H9 (cell line): ENCODE results near the gene DMXL1. TPM values are rescaled to one million over a fixed set of nuclear protein-coding genes. Genes with fewer than 3 reads are reported as not detected.

Experiments used
- DNase-seq: peaks from one replicate; pipeline ENCODE4 v3.0.0-alpha.2; 2017
- H2AFZ ChIP-seq: one replicate; pipeline ENCODE4 v1.6.1; 2013; ENCODE audit warnings: mild to moderate bottlenecking, low read length, control low read depth, moderate library complexity
- H2AK5ac ChIP-seq: 2 replicates; pipeline ENCODE4 v1.6.1; 2013; ENCODE audit warnings: low read length, control low read depth, mixed read lengths; ENCODE audit not compliant: insufficient read length
- H2BK120ac ChIP-seq: one replicate; pipeline ENCODE4 v1.6.1; 2013; ENCODE audit warnings: low read depth, mild to moderate bottlenecking, low read length, control low read depth, inconsistent platforms; ENCODE audit not compliant: poor library complexity, severe bottlenecking
- H2BK12ac ChIP-seq: 2 replicates; pipeline ENCODE4 v1.6.1; 2013; ENCODE audit warnings: low read length, control low read depth, mixed read lengths, low read depth; ENCODE audit not compliant: insufficient read length
- H2BK15ac ChIP-seq: 2 replicates; pipeline ENCODE4 v1.6.1; 2013; ENCODE audit warnings: low read depth, low read length, control low read depth
- H2BK20ac ChIP-seq: one replicate; pipeline ENCODE4 v1.6.1; 2013; ENCODE audit warnings: low read depth, mild to moderate bottlenecking, low read length, control low read depth, inconsistent platforms; ENCODE audit not compliant: poor library complexity, severe bottlenecking
- H2BK5ac ChIP-seq: 2 replicates; pipeline ENCODE4 v1.6.1; 2013; ENCODE audit warnings: low read length, control low read depth, mixed read lengths; ENCODE audit not compliant: insufficient read length
- H3K14ac ChIP-seq: 2 replicates; pipeline ENCODE4 v1.6.1; 2013; ENCODE audit warnings: low read length, control low read depth; ENCODE audit not compliant: insufficient read depth
- H3K18ac ChIP-seq: 2 replicates; pipeline ENCODE4 v1.6.1; 2013; ENCODE audit warnings: low read depth, mild to moderate bottlenecking, mixed read lengths, low read length, control low read depth; ENCODE audit not compliant: insufficient read length
- H3K23ac ChIP-seq: 2 replicates; pipeline ENCODE4 v1.6.1; 2013; ENCODE audit warnings: low read length, control low read depth, mixed read lengths, low read depth; ENCODE audit not compliant: insufficient read length
- H3K23me2 ChIP-seq: 2 replicates; pipeline ENCODE4 v1.6.1; 2013; ENCODE audit warnings: low read depth, mild to moderate bottlenecking, mixed read lengths, low read length, control low read depth; ENCODE audit not compliant: insufficient read length, poor library complexity, severe bottlenecking
- H3K27ac ChIP-seq: 2 replicates; pipeline ENCODE4 v1.5.1; 2013; ENCODE audit warnings: low read length, control low read depth, mixed read lengths, low read depth; ENCODE audit not compliant: insufficient read length
- H3K27me3 ChIP-seq: 2 replicates; pipeline ENCODE4 v1.6.1; 2013; ENCODE audit warnings: low read length, control low read depth, inconsistent platforms; ENCODE audit not compliant: insufficient read depth
- H3K4ac ChIP-seq: 2 replicates; pipeline ENCODE4 v1.6.1; 2013; ENCODE audit warnings: low read depth, mild to moderate bottlenecking, control low read depth, inconsistent platforms, low read length, moderate library complexity
- H3K4me1 ChIP-seq: 2 replicates; pipeline ENCODE4 v1.6.1; 2013; ENCODE audit warnings: low read length, control low read depth, inconsistent platforms; ENCODE audit not compliant: insufficient read depth
- H3K4me2 ChIP-seq: 2 replicates; pipeline ENCODE4 v1.6.1; 2013; ENCODE audit warnings: low read length, control low read depth, mixed read lengths; ENCODE audit not compliant: insufficient read length, insufficient read depth
- H3K56ac ChIP-seq: 2 replicates; pipeline ENCODE4 v1.6.1; 2013; ENCODE audit warnings: low read depth, mild to moderate bottlenecking, mixed read lengths, low read length, control low read depth; ENCODE audit not compliant: insufficient read length
- H3K79me1 ChIP-seq: 2 replicates; pipeline ENCODE4 v1.6.1; 2013; ENCODE audit warnings: low read depth, mild to moderate bottlenecking, moderate library complexity, low read length, control low read depth, inconsistent platforms; ENCODE audit not compliant: insufficient read depth, poor library complexity, severe bottlenecking
- H3K79me2 ChIP-seq: 2 replicates; pipeline ENCODE4 v1.6.1; 2013; ENCODE audit warnings: low read length, control low read depth, inconsistent platforms; ENCODE audit not compliant: insufficient read depth
- H3K9ac ChIP-seq: 2 replicates; pipeline ENCODE4 v1.6.1; 2013; ENCODE audit warnings: low read length, control low read depth, mixed read lengths; ENCODE audit not compliant: insufficient read length; ENCODE audit errors: extremely low read depth
- H3K9me3 ChIP-seq: one replicate; pipeline ENCODE4 v1.6.1; 2013; ENCODE audit warnings: low read depth, low read length, inconsistent platforms; ENCODE audit not compliant: control insufficient read depth
- H3T11ph ChIP-seq: one replicate; pipeline ENCODE4 v1.6.1; 2013; ENCODE audit warnings: mild to moderate bottlenecking, low read length, control low read depth, inconsistent platforms
- H4K20me1 ChIP-seq: one replicate; pipeline ENCODE4 v1.6.1; 2013; ENCODE audit not compliant: control insufficient read depth, insufficient read length, insufficient read depth
- H4K5ac ChIP-seq: 2 replicates; pipeline ENCODE4 v1.6.1; 2013; ENCODE audit warnings: low read depth, mild to moderate bottlenecking, mixed read lengths, low read length, control low read depth; ENCODE audit not compliant: insufficient read length
- H4K8ac ChIP-seq: replicated peaks from 2 replicates; pipeline ENCODE4 v1.6.1; 2013; ENCODE audit warnings: low read length, control low read depth, mixed read lengths, low read depth; ENCODE audit not compliant: insufficient read length
- H4K91ac ChIP-seq: 2 replicates; pipeline ENCODE4 v1.6.1; 2013; ENCODE audit warnings: low read depth, mild to moderate bottlenecking, moderate library complexity, mixed read lengths, low read length, control low read depth; ENCODE audit not compliant: insufficient read length
- H3K27ac Mint-ChIP-seq, 3 experiments: 2 replicates in 2 of 3; 3 replicates in 1 of 3; pipeline ENCODE4 v1.8.0; 2020 to 2021; ENCODE audit warnings: mixed read lengths in 3 of 3, mild to moderate bottlenecking in 1 of 3, moderate library complexity in 1 of 3
- H3K27me3 Mint-ChIP-seq: 2 replicates; pipeline ENCODE4 v1.8.0; 2021; ENCODE audit warnings: low read depth, mild to moderate bottlenecking, moderate library complexity, mixed read lengths
- H3K36me3 Mint-ChIP-seq, 3 experiments: 2 replicates in 2 of 3; 3 replicates in 1 of 3; pipeline ENCODE4 v1.8.0; 2020 to 2021; ENCODE audit warnings: low read depth in 3 of 3, mixed read lengths in 3 of 3; ENCODE audit not compliant: insufficient read depth in 1 of 3
- H3K4me1 Mint-ChIP-seq, 2 experiments: 2 replicates each; pipeline ENCODE4 v1.8.0; 2020; ENCODE audit warnings: mixed read lengths in 2 of 2
- H3K4me3 Mint-ChIP-seq, 2 experiments: 2 replicates in 1 of 2; 3 replicates in 1 of 2; pipeline ENCODE4 v1.8.0; 2020 to 2021; ENCODE audit warnings: mild to moderate bottlenecking in 2 of 2, mixed read lengths in 2 of 2, moderate library complexity in 1 of 2
- H3K9me3 Mint-ChIP-seq, 2 experiments: 2 replicates in 1 of 2; 3 replicates in 1 of 2; pipeline ENCODE4 v1.8.0; 2020; ENCODE audit warnings: mild to moderate bottlenecking in 2 of 2, mixed read lengths in 2 of 2, moderate library complexity in 1 of 2
- CTCF ChIP-seq: fragments of 200-600 bp; sonication (generic); conservative IDR thresholded peaks from 3 replicates; pipeline ENCODE4 v1.8.0; 2021; ENCODE audit warnings: antibody characterized with exemption, mild to moderate bottlenecking
- WGBS: extraction: QIAGEN DNeasy Blood & Tissue Kit; methylation state at CpG from one replicate; pipeline ENCODE4 v1.1.7; 2013; ENCODE audit warnings: missing lambda C conversion rate, low lambda C conversion rate, mixed read lengths; ENCODE audit not compliant: insufficient read length; ENCODE audit errors: extremely low coverage; 5-methylcytosine and 5-hydroxymethylcytosine counted together
- total RNA-seq: library from RNA; stranded (reverse); gene quantifications from 2 replicates; pipeline ENCODE4 v1.2.1, GENCODE V29; 2021

DMXL1 gene
- total RNA-seq, 1 experiment from 2014 or later, result 63.5 TPM

GRCh38 chr5:119275601-119276173 lies 204.8 kb downstream of the DMXL1 start:
- no peak for TF ChIP-seq CTCF
- Histone ChIP-seq H3K4ac (no peak overlapping the region), H3K14ac (no peak overlapping the region), H3K4me2 (no peak overlapping the region), H4K91ac (no peak overlapping the region), H4K5ac (no peak overlapping the region), H4K8ac (no peak overlapping the region), H3K9ac (no peak overlapping the region), H2BK20ac (no peak overlapping the region), H3K9me3 (no peaks in the 10 kb centered on the region), H2AK5ac (no peak overlapping the region), H3T11ph (no peak overlapping the region), H3K23ac (no peak overlapping the region), H3K23me2 (no peaks in the 10 kb centered on the region), H2AFZ (no peak overlapping the region), H2BK120ac (no peak overlapping the region), H3K27me3 (no peaks in the 10 kb centered on the region), H3K4me1 (0 out of 2 replicates have a peak, but pooled peaks cover 2% of the 10 kb centered on the region), H3K18ac (no peak overlapping the region), H3K56ac (no peak overlapping the region), H2BK12ac (no peak overlapping the region), H3K79me2 (no peaks in the 10 kb centered on the region), H3K79me1 (no peaks in the 10 kb centered on the region), H4K20me1 (no peaks in the 10 kb centered on the region), H2BK5ac (no peak overlapping the region), H3K27ac (no peak overlapping the region), H2BK15ac (no peak overlapping the region)
- Mint-ChIP-seq H3K27ac (no peak overlapping the region; a peak in 1 of 7 replicates), H3K27me3 (no peaks in the 10 kb centered on the region), H3K4me3 (no peak overlapping the region), H3K9me3 (no peaks in the 10 kb centered on the region), H3K36me3 (no peaks in the 10 kb centered on the region), H3K4me1 (peaks cover 36 to 43% of the 10 kb centered on the region in 2 experiments)
- WGBS, result no CpG with 5 or more reads among the region's 3 CpGs
- DNase-seq, result no peak
